ENCODE measurements around the gene CSRP1. TPM values are rescaled to one million over a fixed set of nuclear protein-coding genes. Genes with fewer than 3 reads are reported as not detected.

The CSRP1 gene
- total and polyA plus RNA-seq, 2 of the 13 experiments (the other 11 are each of a cell fraction or from before 2014, with no cell fraction given), result 17.7 to 68.9 TPM

DNA sequence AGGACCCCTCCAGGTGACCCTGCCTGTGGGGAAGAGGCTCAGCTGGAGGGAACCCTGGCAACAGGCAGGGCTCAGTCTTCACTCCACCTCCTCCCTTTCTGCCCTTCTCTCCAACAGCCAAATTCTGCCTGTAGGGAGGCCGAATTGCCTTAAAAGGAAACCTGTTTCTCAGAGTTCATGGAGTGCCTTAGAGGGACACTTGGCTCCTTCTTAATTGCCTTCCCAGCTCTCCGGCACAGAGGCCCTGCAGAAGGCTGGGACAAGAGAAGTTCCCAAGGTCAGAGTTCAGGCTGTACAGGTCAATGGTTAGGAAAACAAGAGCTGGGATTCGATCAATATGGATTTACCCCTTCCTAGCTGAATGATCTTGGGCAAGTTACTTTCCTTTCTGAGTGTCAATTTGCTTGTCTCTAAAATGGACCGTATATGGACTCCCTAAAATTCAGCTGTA lies 6.2 kb downstream of the CSRP1 start (continued):
- TF ChIP-seq ESRRA (CRISPR knock-in tag; IDR thresholded peaks at IDR 0.05; ENCODE audit: low read depth) (0 out of 2 replicates have a peak, but pooled peaks have one; percentile 47), AHR (CRISPR knock-in tag; IDR thresholded peaks at IDR 0.05) (no peak), EP300 (IDR thresholded peaks at IDR 0.05; ENCODE audit: low read depth in 2 of 2, low read length in 2 of 2) (peak in 1 of 2 experiments; percentile 44; a peak in 1 of 4 replicates), EP300 (CRISPR knock-in tag; IDR thresholded peaks at IDR 0.05; ENCODE audit: borderline replicate concordance) (no peak), MIXL1 (CRISPR knock-in tag; IDR thresholded peaks at IDR 0.05) (0 out of 2 replicates have a peak, but pooled peaks have one; percentile 17), SNAPC2 (CRISPR knock-in tag; IDR thresholded peaks at IDR 0.05) (no peak), NR2F2 (IDR thresholded peaks at IDR 0.05; ENCODE audit: borderline replicate concordance, low read depth) (peak; percentile 93), RARA (CRISPR knock-in tag; IDR thresholded peaks at IDR 0.05) (peak; percentile 50; the same call in 1 of the 2 replicates), ATF7 (IDR thresholded peaks at IDR 0.05) (no peak), ATF7 (CRISPR knock-in tag; IDR thresholded peaks at IDR 0.05) (no peak), ZNF253 (CRISPR knock-in tag; IDR thresholded peaks at IDR 0.05; ENCODE audit: borderline replicate concordance) (no peak), GFI1 (CRISPR knock-in tag; IDR thresholded peaks at IDR 0.05; ENCODE audit: borderline replicate concordance) (peak; percentile 98), HDAC1 (CRISPR knock-in tag; IDR thresholded peaks at IDR 0.05) (peak; percentile 65), EEA1 (CRISPR knock-in tag; IDR thresholded peaks at IDR 0.05; ENCODE audit: borderline replicate concordance) (no peak), HMG20B (CRISPR knock-in tag; conservative IDR thresholded peaks at IDR 0.05) (peak; percentile 58; the same call in 1 of the 2 replicates), RFX1 (IDR thresholded peaks at IDR 0.05) (no peak), MZF1 (CRISPR knock-in tag; IDR thresholded peaks at IDR 0.05; ENCODE audit: borderline replicate concordance) (no peak), JDP2 (CRISPR knock-in tag; IDR thresholded peaks at IDR 0.05; ENCODE audit: borderline replicate concordance) (no peak), HMG20A (CRISPR knock-in tag; IDR thresholded peaks at IDR 0.05; ENCODE audit: borderline replicate concordance) (peak; percentile 59; the same call in 1 of the 2 replicates), HHEX (CRISPR knock-in tag; IDR thresholded peaks at IDR 0.05) (peak; percentile 29; the same call in 1 of the 2 replicates), ZNF20 (CRISPR knock-in tag; IDR thresholded peaks at IDR 0.05) (no peak), ZNF572 (CRISPR knock-in tag; IDR thresholded peaks at IDR 0.05) (no peak)
- TF ChIP-seq, protein P1, sequence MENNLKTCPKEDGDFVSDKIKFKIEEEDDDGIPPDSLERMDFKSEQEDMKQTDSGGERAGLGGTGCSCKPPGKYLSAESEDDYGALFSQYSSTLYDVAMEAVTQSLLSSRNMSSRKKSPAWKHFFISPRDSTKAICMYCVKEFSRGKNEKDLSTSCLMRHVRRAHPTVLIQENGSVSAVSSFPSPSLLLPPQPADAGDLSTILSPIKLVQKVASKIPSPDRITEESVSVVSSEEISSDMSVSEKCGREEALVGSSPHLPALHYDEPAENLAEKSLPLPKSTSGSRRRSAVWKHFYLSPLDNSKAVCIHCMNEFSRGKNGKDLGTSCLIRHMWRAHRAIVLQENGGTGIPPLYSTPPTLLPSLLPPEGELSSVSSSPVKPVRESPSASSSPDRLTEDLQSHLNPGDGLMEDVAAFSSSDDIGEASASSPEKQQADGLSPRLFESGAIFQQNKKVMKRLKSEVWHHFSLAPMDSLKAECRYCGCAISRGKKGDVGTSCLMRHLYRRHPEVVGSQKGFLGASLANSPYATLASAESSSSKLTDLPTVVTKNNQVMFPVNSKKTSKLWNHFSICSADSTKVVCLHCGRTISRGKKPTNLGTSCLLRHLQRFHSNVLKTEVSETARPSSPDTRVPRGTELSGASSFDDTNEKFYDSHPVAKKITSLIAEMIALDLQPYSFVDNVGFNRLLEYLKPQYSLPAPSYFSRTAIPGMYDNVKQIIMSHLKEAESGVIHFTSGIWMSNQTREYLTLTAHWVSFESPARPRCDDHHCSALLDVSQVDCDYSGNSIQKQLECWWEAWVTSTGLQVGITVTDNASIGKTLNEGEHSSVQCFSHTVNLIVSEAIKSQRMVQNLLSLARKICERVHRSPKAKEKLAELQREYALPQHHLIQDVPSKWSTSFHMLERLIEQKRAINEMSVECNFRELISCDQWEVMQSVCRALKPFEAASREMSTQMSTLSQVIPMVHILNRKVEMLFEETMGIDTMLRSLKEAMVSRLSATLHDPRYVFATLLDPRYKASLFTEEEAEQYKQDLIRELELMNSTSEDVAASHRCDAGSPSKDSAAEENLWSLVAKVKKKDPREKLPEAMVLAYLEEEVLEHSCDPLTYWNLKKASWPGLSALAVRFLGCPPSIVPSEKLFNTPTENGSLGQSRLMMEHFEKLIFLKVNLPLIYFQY (CRISPR knock-in tag; IDR thresholded peaks at IDR 0.05; ENCODE audit: borderline replicate concordance), result no peak
- TF ChIP-seq, protein P2, sequence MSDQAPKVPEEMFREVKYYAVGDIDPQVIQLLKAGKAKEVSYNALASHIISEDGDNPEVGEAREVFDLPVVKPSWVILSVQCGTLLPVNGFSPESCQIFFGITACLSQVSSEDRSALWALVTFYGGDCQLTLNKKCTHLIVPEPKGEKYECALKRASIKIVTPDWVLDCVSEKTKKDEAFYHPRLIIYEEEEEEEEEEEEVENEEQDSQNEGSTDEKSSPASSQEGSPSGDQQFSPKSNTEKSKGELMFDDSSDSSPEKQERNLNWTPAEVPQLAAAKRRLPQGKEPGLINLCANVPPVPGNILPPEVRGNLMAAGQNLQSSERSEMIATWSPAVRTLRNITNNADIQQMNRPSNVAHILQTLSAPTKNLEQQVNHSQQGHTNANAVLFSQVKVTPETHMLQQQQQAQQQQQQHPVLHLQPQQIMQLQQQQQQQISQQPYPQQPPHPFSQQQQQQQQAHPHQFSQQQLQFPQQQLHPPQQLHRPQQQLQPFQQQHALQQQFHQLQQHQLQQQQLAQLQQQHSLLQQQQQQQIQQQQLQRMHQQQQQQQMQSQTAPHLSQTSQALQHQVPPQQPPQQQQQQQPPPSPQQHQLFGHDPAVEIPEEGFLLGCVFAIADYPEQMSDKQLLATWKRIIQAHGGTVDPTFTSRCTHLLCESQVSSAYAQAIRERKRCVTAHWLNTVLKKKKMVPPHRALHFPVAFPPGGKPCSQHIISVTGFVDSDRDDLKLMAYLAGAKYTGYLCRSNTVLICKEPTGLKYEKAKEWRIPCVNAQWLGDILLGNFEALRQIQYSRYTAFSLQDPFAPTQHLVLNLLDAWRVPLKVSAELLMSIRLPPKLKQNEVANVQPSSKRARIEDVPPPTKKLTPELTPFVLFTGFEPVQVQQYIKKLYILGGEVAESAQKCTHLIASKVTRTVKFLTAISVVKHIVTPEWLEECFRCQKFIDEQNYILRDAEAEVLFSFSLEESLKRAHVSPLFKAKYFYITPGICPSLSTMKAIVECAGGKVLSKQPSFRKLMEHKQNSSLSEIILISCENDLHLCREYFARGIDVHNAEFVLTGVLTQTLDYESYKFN (CRISPR knock-in tag; conservative IDR thresholded peaks at IDR 0.05), result peak; percentile 78
- TF ChIP-seq, protein P3, sequence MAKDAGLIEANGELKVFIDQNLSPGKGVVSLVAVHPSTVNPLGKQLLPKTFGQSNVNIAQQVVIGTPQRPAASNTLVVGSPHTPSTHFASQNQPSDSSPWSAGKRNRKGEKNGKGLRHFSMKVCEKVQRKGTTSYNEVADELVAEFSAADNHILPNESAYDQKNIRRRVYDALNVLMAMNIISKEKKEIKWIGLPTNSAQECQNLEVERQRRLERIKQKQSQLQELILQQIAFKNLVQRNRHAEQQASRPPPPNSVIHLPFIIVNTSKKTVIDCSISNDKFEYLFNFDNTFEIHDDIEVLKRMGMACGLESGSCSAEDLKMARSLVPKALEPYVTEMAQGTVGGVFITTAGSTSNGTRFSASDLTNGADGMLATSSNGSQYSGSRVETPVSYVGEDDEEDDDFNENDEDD (CRISPR knock-in tag; IDR thresholded peaks at IDR 0.05; ENCODE audit: borderline replicate concordance), result no peak
